HG03558 (cell line): ENCODE measurements around the gene BPGM.

Experiments used
- ATAC-seq: cut with Tn5 transposase; IDR thresholded peaks from one replicate; pipeline ENCODE4 v1.9.1; 2021; ENCODE audit warnings: moderate number of reproducible peaks; ENCODE audit not compliant: unreplicated experiment; ENCODE audit errors: extremely low read depth

BPGM gene

DNA sequence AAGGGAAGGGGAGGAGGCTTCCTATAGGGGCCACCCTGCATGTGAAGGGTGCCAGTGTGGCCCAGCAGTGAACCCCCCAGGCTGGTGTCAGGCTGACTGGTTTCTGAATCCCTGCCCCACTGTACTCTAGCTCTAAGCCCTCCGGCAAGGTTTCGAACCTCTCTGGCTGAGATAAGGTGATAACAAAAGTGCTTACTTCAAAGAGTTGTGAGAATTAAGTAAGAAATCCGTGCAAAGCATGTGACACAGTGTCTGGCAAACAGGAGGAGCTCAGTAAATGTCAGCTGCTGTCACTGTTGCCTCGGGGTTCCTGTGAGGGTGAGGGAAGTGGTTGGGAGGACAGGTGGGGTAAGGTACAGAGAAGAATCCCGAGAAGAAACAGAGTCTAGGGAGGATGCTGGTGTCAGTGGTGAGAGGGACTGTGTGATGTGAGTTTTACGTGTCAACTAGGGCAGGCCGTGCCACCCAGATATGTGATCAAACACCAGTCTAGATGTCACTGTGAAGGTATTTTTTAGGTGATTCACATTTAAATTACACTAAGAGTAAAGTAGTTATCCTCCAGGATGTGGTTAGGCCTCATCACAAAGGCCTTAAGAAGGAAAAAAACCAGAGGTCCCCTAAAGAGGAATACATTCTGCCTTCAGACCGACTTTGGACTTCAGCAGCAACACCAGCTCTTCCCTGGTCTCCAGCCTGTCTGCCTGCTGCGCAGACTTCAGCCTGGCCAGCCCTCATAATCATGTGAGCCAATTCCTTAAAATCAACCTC lies 64.4 kb downstream of the BPGM start:
- ATAC-seq = no peak

DNA sequence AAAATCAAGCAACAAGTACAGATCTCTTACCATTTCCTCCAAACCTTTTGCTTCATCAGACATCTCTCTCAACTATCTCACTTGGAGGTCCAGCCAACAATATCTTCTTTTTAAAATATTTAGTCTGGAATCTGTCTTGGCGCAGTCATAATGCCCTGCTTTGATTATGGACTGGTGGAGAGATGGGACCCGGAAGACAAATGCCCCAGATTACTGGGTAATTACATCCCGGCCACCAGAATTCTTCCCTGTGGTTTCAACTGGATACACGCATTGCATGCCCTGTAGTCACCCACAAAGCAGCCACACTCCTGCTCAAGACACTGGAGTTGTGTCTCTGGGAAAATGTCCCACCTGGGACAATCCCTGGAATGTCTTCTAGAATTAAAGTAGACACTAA lies 65.5 kb downstream of the BPGM start:
- no peak for ATAC-seq

- ATAC-seq = no peak
Observed at GRCh38 chr7:134714470-134715205, 68.0 kb downstream of the BPGM start.

DNA sequence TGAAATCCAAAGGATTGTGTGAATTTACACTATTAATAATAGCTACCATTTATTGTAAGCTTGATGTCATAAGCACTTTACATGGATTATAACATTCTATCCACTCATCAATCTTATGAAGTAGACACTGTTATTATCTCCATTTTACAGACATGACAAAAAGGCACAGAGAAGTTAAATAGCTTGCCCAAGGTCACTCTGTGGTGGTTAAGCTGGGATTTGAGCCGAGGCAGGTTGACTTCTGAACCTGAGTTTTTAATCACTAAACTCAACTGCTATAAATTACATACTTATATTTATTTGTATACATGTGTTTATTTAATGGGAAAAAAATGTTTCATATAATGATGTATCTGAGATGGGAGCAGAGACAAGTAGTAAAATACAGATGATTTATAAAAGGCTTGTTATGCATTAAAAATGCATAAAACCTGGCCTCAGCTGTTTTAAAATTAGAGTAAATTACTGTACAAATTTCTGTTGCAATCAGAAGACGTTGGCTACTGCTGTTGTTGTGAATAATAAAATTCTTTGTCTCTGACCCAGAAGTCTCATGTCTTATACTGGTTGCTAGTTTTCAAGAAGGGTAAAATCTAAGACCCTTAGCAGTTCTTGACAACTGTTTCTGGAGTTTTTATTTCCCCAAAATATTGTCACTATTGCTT lies 71.7 kb downstream of the BPGM start:
- no peak for ATAC-seq

- ATAC-seq = no peak
Observed at GRCh38 chr7:134720091-134720935, 73.7 kb downstream of the BPGM start.

DNA sequence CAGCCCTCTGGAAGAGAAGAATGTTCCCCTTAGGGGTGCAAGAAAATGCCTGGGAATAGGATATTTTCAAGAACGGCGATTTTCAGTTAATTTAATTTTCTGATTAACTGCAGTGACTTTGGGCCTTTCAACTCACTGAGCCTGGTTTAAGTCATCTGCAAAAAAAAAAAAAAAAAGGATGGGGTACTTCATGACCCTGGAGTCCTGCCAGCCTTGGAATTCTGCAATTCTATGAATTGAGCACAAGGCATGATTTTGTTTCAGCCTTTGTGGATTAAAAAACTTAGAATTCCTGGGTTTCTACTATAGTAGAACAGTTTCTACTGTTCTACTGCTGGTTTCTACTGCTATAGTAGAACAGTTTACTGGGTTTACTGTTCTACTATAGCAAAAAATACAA lies 74.5 kb downstream of the BPGM start:
- ATAC-seq = no peak

DNA sequence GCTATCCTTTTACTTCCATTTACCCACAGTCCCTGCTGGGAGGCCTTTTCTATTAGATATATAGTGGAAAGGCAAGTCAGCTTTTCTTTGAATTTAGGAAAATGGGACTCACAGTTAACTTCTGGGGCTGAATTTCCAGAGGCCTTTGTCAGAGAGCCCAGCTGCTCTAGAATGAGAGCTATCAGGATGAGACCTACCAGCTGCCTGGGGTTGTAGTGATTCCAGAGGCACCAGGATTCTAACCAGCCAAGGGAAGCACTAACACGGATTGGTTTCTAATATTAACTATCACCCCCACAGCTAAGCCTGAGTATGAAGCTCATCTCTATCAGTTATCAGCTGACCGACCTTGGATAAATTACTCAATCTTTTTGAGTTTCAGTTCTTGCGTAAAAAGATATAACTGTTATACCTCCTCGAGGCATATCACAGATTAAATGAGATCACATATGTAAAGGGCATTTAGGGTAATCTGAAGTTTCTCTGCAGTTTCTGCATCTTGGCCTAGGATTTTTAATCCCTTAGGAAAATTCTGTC lies 76.2 kb downstream of the BPGM start:
- ATAC-seq = no peak

GRCh38 chr7:134723892-134724291 lies 77.2 kb downstream of the BPGM start:
- no peak for ATAC-seq

GRCh38 chr7:134724606-134725005 lies 78.0 kb downstream of the BPGM start:
- ATAC-seq = no peak

DNA sequence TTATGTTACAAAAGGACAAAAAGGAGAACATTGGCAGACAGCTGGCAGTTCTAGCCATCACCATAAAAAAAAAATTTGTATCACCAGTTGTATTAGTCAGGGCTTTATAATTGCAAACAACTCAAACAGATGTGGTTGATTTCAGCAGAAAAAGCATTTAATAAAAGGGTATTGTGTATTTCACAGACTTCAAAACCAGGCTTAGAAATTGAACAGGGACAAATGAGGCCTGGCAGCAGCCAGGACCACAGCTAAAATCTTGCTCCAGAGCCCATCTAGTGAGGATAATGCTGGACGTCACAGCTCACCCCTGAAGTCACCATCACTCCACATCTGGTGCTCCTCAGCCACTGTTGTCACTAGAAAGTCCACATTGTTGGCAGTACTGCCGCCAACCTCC lies 79.9 kb downstream of the BPGM start:
- ATAC-seq = no peak

DNA sequence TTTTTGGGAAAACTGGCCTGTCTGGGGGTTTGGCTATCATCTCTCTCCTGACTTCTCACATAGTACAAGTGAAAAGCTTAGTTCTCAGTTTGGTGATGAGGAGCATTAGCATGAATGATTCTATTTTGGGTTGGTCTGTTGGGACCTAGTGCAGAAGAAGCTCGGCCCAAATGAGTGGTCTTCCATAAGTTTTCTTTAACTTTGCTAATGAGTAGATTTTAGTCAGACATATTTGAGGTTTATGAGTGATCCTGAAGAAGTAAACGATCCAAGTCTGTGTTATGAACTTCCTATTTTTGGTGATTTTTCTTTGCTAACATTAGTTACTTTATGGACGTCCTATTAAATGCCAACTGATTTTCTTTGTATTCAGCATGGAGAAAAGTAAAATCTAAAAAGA lies 81.1 kb downstream of the BPGM start:
- no peak for ATAC-seq
